Vagina (tissue), 2 donors: Measurements from ENCODE around the gene DYNC1I1.

Source experiments
- POLR2A ChIP-seq, 2 donors: fragments of 450-650 bp; IDR thresholded peaks; one replicate each; pipeline ENCODE4 v1.6.1; 2017; ENCODE audit warnings: antibody characterized with exemption in 2 of 2, mild to moderate bottlenecking in 2 of 2, moderate library complexity in 2 of 2
- TF ChIP-seq, protein P1 (sequence below), 3 experiments: fragments of 450-650 bp in 2 of 3; fragments of 200-600 bp in 1 of 3; sonication (generic) in 1 of 3; IDR thresholded peaks; one replicate each; pipeline ENCODE4 v1.5.1; 2017 to 2019; ENCODE audit warnings: antibody characterized with exemption in 3 of 3, mild to moderate bottlenecking in 2 of 3, moderate library complexity in 2 of 3

DNA sequence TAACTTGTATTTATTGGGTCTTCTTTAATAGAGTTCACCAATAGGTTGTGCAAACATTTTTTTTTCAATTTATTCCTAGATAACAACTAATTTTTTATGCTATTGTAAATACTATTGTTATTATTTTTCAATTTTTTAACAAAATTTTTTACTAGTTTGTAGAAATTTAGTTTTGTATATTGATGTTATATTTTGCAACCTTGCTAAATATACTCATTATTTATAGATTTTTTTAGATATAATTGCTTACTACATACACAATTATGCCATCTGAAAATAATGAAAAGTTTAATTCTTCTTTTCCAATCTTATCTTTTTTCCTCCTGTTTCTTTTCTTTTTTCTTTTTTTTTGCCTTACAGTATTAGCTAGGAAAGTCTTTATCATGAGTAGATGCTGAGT is 332.6 kb downstream of the DYNC1I1 start:
- TF ChIP-seq, protein P1, sequence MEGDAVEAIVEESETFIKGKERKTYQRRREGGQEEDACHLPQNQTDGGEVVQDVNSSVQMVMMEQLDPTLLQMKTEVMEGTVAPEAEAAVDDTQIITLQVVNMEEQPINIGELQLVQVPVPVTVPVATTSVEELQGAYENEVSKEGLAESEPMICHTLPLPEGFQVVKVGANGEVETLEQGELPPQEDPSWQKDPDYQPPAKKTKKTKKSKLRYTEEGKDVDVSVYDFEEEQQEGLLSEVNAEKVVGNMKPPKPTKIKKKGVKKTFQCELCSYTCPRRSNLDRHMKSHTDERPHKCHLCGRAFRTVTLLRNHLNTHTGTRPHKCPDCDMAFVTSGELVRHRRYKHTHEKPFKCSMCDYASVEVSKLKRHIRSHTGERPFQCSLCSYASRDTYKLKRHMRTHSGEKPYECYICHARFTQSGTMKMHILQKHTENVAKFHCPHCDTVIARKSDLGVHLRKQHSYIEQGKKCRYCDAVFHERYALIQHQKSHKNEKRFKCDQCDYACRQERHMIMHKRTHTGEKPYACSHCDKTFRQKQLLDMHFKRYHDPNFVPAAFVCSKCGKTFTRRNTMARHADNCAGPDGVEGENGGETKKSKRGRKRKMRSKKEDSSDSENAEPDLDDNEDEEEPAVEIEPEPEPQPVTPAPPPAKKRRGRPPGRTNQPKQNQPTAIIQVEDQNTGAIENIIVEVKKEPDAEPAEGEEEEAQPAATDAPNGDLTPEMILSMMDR (IDR thresholded peaks at IDR 0.05): no peak
- TF ChIP-seq POLR2A (IDR thresholded peaks at IDR 0.05): no peak
